H1 (cell line): Measurements from ENCODE around the gene LDLRAP1. TPM values are rescaled to one million over a fixed set of nuclear protein-coding genes. Genes with fewer than 3 reads are reported as not detected.

Experiments
- CTCF ChIA-PET: fragments of 300-600 bp; sonication (Branson Sonifier 250); formaldehyde crosslinking; loops from one replicate; lab custom pipeline; 2021; ENCODE audit not compliant: partially characterized antibody; lab: Charles Lee
- POLR2A ChIA-PET: fragments of 300-600 bp; sonication (Branson Sonifier 250); formaldehyde crosslinking; loops from one replicate; lab custom pipeline; 2021; ENCODE audit warnings: inconsistent platforms; ENCODE audit not compliant: partially characterized antibody; lab: Charles Lee
- DNase-seq, 2 experiments: peaks; one replicate each; pipeline versions ENCODE4 v3.0.0 to v3.0.0-alpha.2; 2010 to 2022; ENCODE audit warnings: low spot score in 2 of 2, low read depth in 1 of 2, mixed read lengths in 1 of 2
- FAIRE-seq: peaks from 2 replicates; lab custom pipeline; 2011; peaks lifted over from hg19 to GRCh38; lab: Jason Lieb, UNC
- H2AFZ ChIP-seq: 2 replicates; pipeline ENCODE4 v1.8.1; 2012; ENCODE audit warnings: low read length, inconsistent platforms
- H2AK5ac ChIP-seq: 2 replicates; pipeline ENCODE4 v1.6.1; 2013; ENCODE audit warnings: low read depth, low read length
- H2BK120ac ChIP-seq: replicated peaks from 2 replicates; pipeline ENCODE3; 2013; ENCODE audit warnings: low read depth, low read length, inconsistent platforms
- H2BK12ac ChIP-seq: 2 replicates; pipeline ENCODE4 v1.6.1; 2013; ENCODE audit warnings: low read depth, low read length
- H2BK15ac ChIP-seq: 2 replicates; pipeline ENCODE4 v1.6.1; 2013; ENCODE audit warnings: low read length
- H2BK20ac ChIP-seq: 2 replicates; pipeline ENCODE4 v1.6.1; 2013; ENCODE audit warnings: low read length
- H2BK5ac ChIP-seq: 2 replicates; pipeline ENCODE4 v1.6.1; 2013; ENCODE audit warnings: low read depth, low read length
- H3K14ac ChIP-seq: 2 replicates; pipeline ENCODE4 v1.6.1; 2013; ENCODE audit warnings: inconsistent platforms; ENCODE audit not compliant: insufficient read length
- H3K18ac ChIP-seq: 2 replicates; pipeline ENCODE4 v1.6.1; 2013; ENCODE audit warnings: low read length; ENCODE audit errors: extremely low read depth
- H3K23ac ChIP-seq: 2 replicates; pipeline ENCODE4 v1.6.1; 2013; ENCODE audit warnings: inconsistent platforms; ENCODE audit not compliant: insufficient read length
- H3K23me2 ChIP-seq: 2 replicates; pipeline ENCODE4 v1.6.1; 2013; ENCODE audit warnings: low read depth, low read length
- H3K27ac ChIP-seq: 2 replicates; pipeline ENCODE4 v1.6.1; 2011; ENCODE audit warnings: low read depth, low read length, inconsistent platforms
- H3K27me3 ChIP-seq, 4 experiments: replicated peaks in 1 of 4; 1 replicate in 1 of 4; 2 replicates in 3 of 4; pipeline versions ENCODE4 v1.6.1 to v1.8.1; 2011 to 2013; ENCODE audit warnings: low read length in 3 of 4, mild to moderate bottlenecking in 3 of 4, inconsistent platforms in 2 of 4, mixed read lengths in 2 of 4, moderate library complexity in 1 of 4; ENCODE audit not compliant: control insufficient read depth in 3 of 4, insufficient read depth in 3 of 4; ENCODE audit errors: extremely low read depth in 1 of 4
- H3K36me3 ChIP-seq, 4 experiments: 2 replicates each; pipeline versions ENCODE4 v1.6.1 to v1.8.1; 2011 to 2013; ENCODE audit warnings: mild to moderate bottlenecking in 4 of 4, low read length in 3 of 4, moderate library complexity in 2 of 4, control low read depth in 1 of 4, inconsistent platforms in 1 of 4; ENCODE audit not compliant: insufficient read depth in 4 of 4, control insufficient read depth in 2 of 4
- H3K4ac ChIP-seq: replicated peaks from 2 replicates; pipeline ENCODE3; 2013; ENCODE audit warnings: low read length, low read depth, mixed read lengths, inconsistent platforms; ENCODE audit not compliant: insufficient read length
- H3K4me1 ChIP-seq, 4 experiments: replicated peaks in 1 of 4; 1 replicate in 1 of 4; 2 replicates in 3 of 4; pipeline versions ENCODE4 v1.6.1 to v1.8.1; 2011 to 2013; ENCODE audit warnings: low read length in 3 of 4, inconsistent platforms in 2 of 4, mixed read lengths in 1 of 4; ENCODE audit not compliant: insufficient read depth in 4 of 4, control insufficient read depth in 3 of 4
- H3K4me2 ChIP-seq, 2 experiments: 2 replicates each; pipeline versions ENCODE4 v1.6.1 to v1.8.1; 2011 to 2013; ENCODE audit warnings: low read depth in 2 of 2, low read length in 2 of 2, control low read depth in 1 of 2, inconsistent platforms in 1 of 2, mild to moderate bottlenecking in 1 of 2; ENCODE audit not compliant: insufficient read depth in 1 of 2
- H3K4me3 ChIP-seq, 4 experiments: fragments of 200-600, 300-600 bp in 1 of 4; sonication (generic), shearing (Covaris generic), sonication (Bioruptor Twin) in 1 of 4; 2 replicates each; pipeline versions ENCODE4 v1.5.1 to v1.8.1; 2011 to 2016; ENCODE audit warnings: low read length in 4 of 4, low read depth in 3 of 4, control low read depth in 2 of 4, inconsistent platforms in 2 of 4, mild to moderate bottlenecking in 2 of 4, mixed read lengths in 1 of 4, moderate library complexity in 1 of 4; ENCODE audit not compliant: insufficient read depth in 2 of 4; ENCODE audit errors: extremely low read depth in 1 of 4
- H3K56ac ChIP-seq: replicated peaks from 2 replicates; pipeline ENCODE3; 2013; ENCODE audit warnings: low read depth, mild to moderate bottlenecking, mixed read lengths, low read length, inconsistent platforms; ENCODE audit not compliant: insufficient read length
- H3K79me1 ChIP-seq: 2 replicates; pipeline ENCODE4 v1.6.1; 2013; ENCODE audit warnings: low read depth, low read length, control low read depth
- H3K79me2 ChIP-seq, 2 experiments: 2 replicates each; pipeline versions ENCODE4 v1.6.1 to v1.8.1; 2012 to 2013; ENCODE audit warnings: low read length in 2 of 2, mild to moderate bottlenecking in 2 of 2, inconsistent platforms in 1 of 2; ENCODE audit not compliant: insufficient read depth in 2 of 2, control insufficient read depth in 1 of 2
- H3K9ac ChIP-seq, 4 experiments: replicated peaks in 1 of 4; 1 replicate in 1 of 4; 2 replicates in 3 of 4; pipeline versions ENCODE4 v1.6.1 to v1.8.1; 2011 to 2013; ENCODE audit warnings: low read depth in 3 of 4, low read length in 3 of 4, control low read depth in 2 of 4, mild to moderate bottlenecking in 2 of 4, moderate library complexity in 2 of 4, inconsistent platforms in 1 of 4; ENCODE audit errors: extremely low read depth in 1 of 4
- H3K9me3 ChIP-seq, 2 experiments: 2 replicates each; pipeline versions ENCODE4 v1.6.1 to v1.8.1; 2012 to 2013; ENCODE audit warnings: mild to moderate bottlenecking in 2 of 2, moderate library complexity in 2 of 2, control low read depth in 1 of 2, inconsistent platforms in 1 of 2, low read depth in 1 of 2, low read length in 1 of 2, mixed read lengths in 1 of 2; ENCODE audit not compliant: insufficient read depth in 2 of 2
- H4K20me1 ChIP-seq, 2 experiments: replicated peaks in 1 of 2; 2 replicates each; pipeline versions ENCODE3 to v1.8.1; 2011 to 2013; ENCODE audit warnings: inconsistent platforms in 2 of 2, low read length in 2 of 2, mild to moderate bottlenecking in 1 of 2; ENCODE audit not compliant: insufficient read depth in 2 of 2, control insufficient read depth in 1 of 2
- H4K5ac ChIP-seq: 2 replicates; pipeline ENCODE4 v1.6.1; 2013; ENCODE audit warnings: low read length, low read depth, mixed read lengths, inconsistent platforms; ENCODE audit not compliant: insufficient read length
- H4K8ac ChIP-seq: 2 replicates; pipeline ENCODE4 v1.8.0; 2013; ENCODE audit warnings: mild to moderate bottlenecking, moderate library complexity, low read length, inconsistent platforms; ENCODE audit not compliant: insufficient read depth; ENCODE audit errors: extremely low read depth
- H4K91ac ChIP-seq: replicated peaks from 2 replicates; pipeline ENCODE3; 2013; ENCODE audit warnings: low read length, mixed read lengths, inconsistent platforms; ENCODE audit not compliant: insufficient read length
- ATF3 ChIP-seq: IDR thresholded peaks from 2 replicates; pipeline ENCODE4 v1.6.1; 2011; ENCODE audit warnings: low read depth, mild to moderate bottlenecking, low read length; ENCODE audit not compliant: insufficient read depth
- CBX5 ChIP-seq: fragments of 300-800, 300-1000 bp; sonication (generic); IDR thresholded peaks from 2 replicates; pipeline ENCODE4 v1.7.1; 2016; ENCODE audit warnings: antibody characterized with exemption, low read length, low read depth
- CBX8 ChIP-seq: fragments of 300-800, 300-1000 bp; sonication (generic); IDR thresholded peaks from 2 replicates; pipeline ENCODE4 v1.7.1; 2016; ENCODE audit warnings: low read depth, low read length, borderline replicate concordance
- CHD1 ChIP-seq: IDR thresholded peaks from 2 replicates; pipeline ENCODE4 v1.6.1; 2012; ENCODE audit warnings: low read depth, low read length, improper control_type of control experiment
- CTBP2 ChIP-seq: IDR thresholded peaks from 2 replicates; pipeline ENCODE4 v1.7.0; 2011; ENCODE audit warnings: borderline replicate concordance, mild to moderate bottlenecking, moderate library complexity, mixed read lengths, low read length; ENCODE audit not compliant: insufficient read depth, insufficient read length
- JUN ChIP-seq: IDR thresholded peaks from 2 replicates; pipeline ENCODE4 v1.6.1; 2011; ENCODE audit warnings: low read depth, mild to moderate bottlenecking, improper control_type of control experiment, low read length
- KDM1A ChIP-seq: fragments of 200-600, 300-600 bp; sonication (generic); IDR thresholded peaks from 2 replicates; pipeline ENCODE4 v1.7.1; 2016; ENCODE audit warnings: mild to moderate bottlenecking, low read length, borderline replicate concordance
- KDM4A ChIP-seq: IDR thresholded peaks from one replicate; pipeline ENCODE4 v1.7.1; 2012; ENCODE audit warnings: low read depth, mild to moderate bottlenecking, moderate library complexity, low read length, inconsistent platforms; ENCODE audit not compliant: severe bottlenecking
- NRF1 ChIP-seq: IDR thresholded peaks from 2 replicates; pipeline ENCODE4 v1.6.1; 2011; ENCODE audit warnings: mild to moderate bottlenecking, low read depth, low read length, improper control_type of control experiment
- POLR2A ChIP-seq, 2 experiments: IDR thresholded peaks; 1 replicate in 1 of 2; 2 replicates in 1 of 2; pipeline ENCODE4 v1.6.1; 2011; ENCODE audit warnings: low read depth in 2 of 2, low read length in 2 of 2, mild to moderate bottlenecking in 2 of 2; ENCODE audit errors: control extremely low read depth in 1 of 2
- SIRT6 ChIP-seq: IDR thresholded peaks from one replicate; pipeline ENCODE4 v1.7.1; 2012; ENCODE audit warnings: low read length, inconsistent platforms
- TAF1 ChIP-seq: IDR thresholded peaks from 2 replicates; pipeline ENCODE4 v1.6.1; 2011; ENCODE audit warnings: mild to moderate bottlenecking, low read depth, low read length
- USF2 ChIP-seq: IDR thresholded peaks from 2 replicates; pipeline ENCODE4 v1.6.1; 2011; ENCODE audit warnings: low read length, improper control_type of control experiment
- WGBS, 2 experiments: shearing (Covaris generic) in 1 of 2; methylation state at CpG; one replicate each; pipeline versions ENCODE4 v1.1.6 to v1.1.7; 2013 to 2015; ENCODE audit warnings: low lambda C conversion rate in 2 of 2, mixed read lengths in 2 of 2, inconsistent platforms in 1 of 2, low coverage in 1 of 2, missing lambda C conversion rate in 1 of 2; ENCODE audit not compliant: insufficient replicate concordance in 2 of 2, insufficient coverage in 1 of 2, insufficient read length in 1 of 2; ENCODE audit errors: extremely low coverage in 1 of 2, missing lambda C conversion rate in 1 of 2; 5-methylcytosine and 5-hydroxymethylcytosine counted together
- polyA plus RNA-seq, 7 experiments: library from polyadenylated mRNA; depleted of rRNA in 3 of 7; stranded (reverse) in 5 of 7; unstranded in 2 of 7; fragments of >200 nt in 5 of 7; fragments of 200-250 nt in 2 of 7; gene quantifications; 1 replicate in 5 of 7; 2 replicates in 1 of 7; 4 replicates in 1 of 7; pipeline versions ENCODE4 v1.2.1 to v1.2.3, GENCODE V29; 2011 to 2013; ENCODE audit warnings: missing spikeins in 2 of 7, mixed read lengths in 2 of 7
- total RNA-seq: library from RNA; stranded (reverse); fragmentation: NEBNext Ultra II Directional; extraction: Animal tissue kit (Norgen Biotek cat#: 25700); gene quantifications from 2 replicates; pipeline ENCODE4 v1.2.1, GENCODE V29; 2021

Gene LDLRAP1
- total and polyA plus RNA-seq, 2 of the 8 experiments (the other 6 are each of a cell fraction or from before 2014, with no cell fraction given) = 12.8 to 13.2 TPM

- ChIA-PET CTCF (interaction anchor here (1.1 to 7.7 kb wide), 10 partner anchors 11 to 262 kb away, joined by 3 to 34 read pairs (median 6); no protein-coding TSS in a partner anchor), POLR2A (interaction anchor here (0.7 to 1.3 kb wide), 2 partner anchors 8 to 17 kb away, joined by 3 to 4 read pairs; no protein-coding TSS in a partner anchor)
- Histone ChIP-seq H4K20me1 (peaks cover 5 to 6% of the 10 kb centered on the region in 2 experiments), H3K27me3 (peaks cover 0 to 5% (median 3%) of the 10 kb centered on the region in 4 experiments; a peak in 5 of 7 replicates), H2BK12ac (no peak overlapping the region), H3K27ac (no peak overlapping the region), H3K23me2 (peaks cover 5% of the 10 kb centered on the region; the same call in 1 of the 2 replicates), H2BK15ac (no peak overlapping the region), H3K79me2 (0 out of 4 replicates have a peak, but pooled peaks cover 0 to 5% of the 10 kb centered on the region in 2 experiments), H2AFZ (no peak overlapping the region), H2BK20ac (no peak overlapping the region), H3K36me3 (no peaks in the 10 kb centered on the region), H3K79me1 (peaks cover 6% of the 10 kb centered on the region), H3K18ac (no peak overlapping the region), H3K9me3 (no peaks in the 10 kb centered on the region), H4K5ac (no peak overlapping the region), H3K9ac (no peak overlapping the region), H3K23ac (no peak overlapping the region), H3K56ac (no peak overlapping the region), H3K4me3 (no peak overlapping the region), H3K4me1 (peaks cover 0 to 9% (median 5%) of the 10 kb centered on the region in 4 experiments; a peak in 4 of 7 replicates), H3K4me2 (no peak overlapping the region), H2BK120ac (no peak overlapping the region), H3K4ac (no peak overlapping the region), H3K14ac (no peak overlapping the region), H2AK5ac (no peak overlapping the region), H2BK5ac (no peak overlapping the region), H4K8ac (no peak overlapping the region), H4K91ac (no peak overlapping the region)
- WGBS, 2 experiments = 81% methylated on average over 4 of the region's 4 CpGs; no CpG with 5 or more reads in 1 of the 2 experiments
- DNase-seq (no peak), FAIRE-seq (no peak)
- TF ChIP-seq CTBP2 = no peak
- no peak for TF ChIP-seq TAF1
- TF ChIP-seq NRF1 = no peak
- TF ChIP-seq CBX8 = no peak
- TF ChIP-seq CHD1 = no peak
- no peak for TF ChIP-seq POLR2A (IDR thresholded peaks at IDR 0.05; ENCODE audit: control extremely low read depth in 1 of 2, low read depth in 2 of 2, low read length in 2 of 2)
- no peak for TF ChIP-seq JUN
- TF ChIP-seq KDM4A = no peak
- no peak for TF ChIP-seq KDM1A
- no peak for TF ChIP-seq CBX5
- TF ChIP-seq SIRT6 = no peak
- TF ChIP-seq USF2 = no peak
- no peak for TF ChIP-seq ATF3
Observed at GRCh38 chr1:25548601-25549000, 5.2 kb downstream of the LDLRAP1 start.
